ENCODE data around the gene OR6Q1. TPM values are rescaled to one million over a fixed set of nuclear protein-coding genes. Genes with fewer than 3 reads are reported as not detected.
A peak's percentile ranks its signal among the peaks of the same experiment; 100 is the strongest.

Gene OR6Q1
- total and polyA plus RNA-seq, 2 experiments from 2014 or later: not detected

DNA sequence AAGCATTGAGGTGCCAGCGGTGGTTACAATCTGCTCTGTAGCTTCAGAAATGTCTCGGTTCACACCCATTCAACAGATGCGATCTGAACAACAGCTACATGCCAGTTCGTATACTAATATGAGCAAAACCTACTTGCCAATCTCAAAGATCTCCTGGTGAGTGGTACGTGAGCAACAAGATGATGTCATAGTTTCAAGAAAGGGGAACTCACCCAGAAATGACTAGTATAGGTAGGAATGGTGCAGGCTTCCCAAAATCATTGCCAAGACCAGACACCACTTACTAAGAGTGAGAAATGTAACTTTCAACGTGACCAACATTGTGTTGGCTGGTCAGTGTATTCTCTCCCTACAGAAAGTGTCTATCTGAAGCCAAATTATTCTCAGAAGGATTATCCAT is 31.1 kb downstream of the OR6Q1 start:
- H3K9me3 ChIP-seq (ENCODE audit: low read depth): no peaks in the 10 kb centered on the region
- peak overlapping the region; percentile 64; the same call in 1 of the 2 replicates for H2AFZ ChIP-seq
- no peaks in the 10 kb centered on the region for H3K9me2 ChIP-seq (ENCODE audit: insufficient read depth)
- H3K36me3 ChIP-seq (ENCODE audit: low read depth): no peaks in the 10 kb centered on the region
- H4K20me1 ChIP-seq (ENCODE audit: insufficient read depth): no peaks in the 10 kb centered on the region
- no peaks in the 10 kb centered on the region for H3K79me2 ChIP-seq (ENCODE audit: insufficient read depth)
- peak overlapping the region; percentile 36 for H3K4me2 ChIP-seq (ENCODE audit: unreplicated experiment)
- H3K9ac ChIP-seq: peak overlapping the region; percentile 23; the same call in 1 of the 2 replicates
- peaks cover 65% of the 10 kb centered on the region for H3F3A ChIP-seq (ENCODE audit: insufficient read depth)
- H3K4me1 ChIP-seq (ENCODE audit: insufficient read depth): peaks cover 67% of the 10 kb centered on the region
- DNase-seq: peak; percentile 96
- no peak for TF ChIP-seq EZH2 (IDR thresholded peaks at IDR 0.05; ENCODE audit: insufficient read depth, poor library complexity, severe bottlenecking)
- no peak for TF ChIP-seq EZH2phosphoT487 (IDR thresholded peaks at IDR 0.05; ENCODE audit: insufficient read depth, low read depth)
- no peaks in the 10 kb centered on the region for H3K27me3 ChIP-seq (replicated peaks; ENCODE audit: insufficient read depth)
- in situ Hi-C loops (cut with MboI): no loop called here
- no peak overlapping the region for H3K4me3 ChIP-seq
- H3K27ac ChIP-seq: peak overlapping the region; percentile 65
- 5% methylated on average over 6 of the region's 6 CpGs for WGBS, 2 experiments (ENCODE audit: low coverage in 1 of 2, low lambda C conversion rate in 2 of 2, missing lambda C conversion rate in 2 of 2)

DNA sequence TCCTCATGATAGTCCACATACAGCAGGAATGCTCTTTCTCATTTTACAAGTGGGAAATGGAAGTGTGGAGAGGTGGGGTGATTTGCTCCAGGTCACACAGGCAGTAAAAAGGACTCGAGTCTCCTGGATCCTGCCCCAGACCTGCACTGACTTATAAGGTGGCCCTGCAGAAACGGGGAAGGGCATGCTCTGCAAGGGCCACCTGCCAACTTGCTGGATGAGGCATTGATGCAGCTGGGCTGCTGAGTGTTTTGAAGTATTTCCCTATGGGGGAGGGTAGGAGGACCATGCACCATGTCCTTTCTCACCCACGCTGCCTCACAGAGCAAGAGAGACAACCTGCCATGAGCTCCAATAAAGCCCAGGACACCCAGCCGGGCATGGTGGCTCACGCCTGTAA is 36.9 kb downstream of the OR6Q1 start:
- 42 to 45% methylated on average over 5 of the region's 5 CpGs for WGBS, 2 experiments (ENCODE audit: low coverage in 1 of 2, low lambda C conversion rate in 2 of 2, missing lambda C conversion rate in 2 of 2)

DNA sequence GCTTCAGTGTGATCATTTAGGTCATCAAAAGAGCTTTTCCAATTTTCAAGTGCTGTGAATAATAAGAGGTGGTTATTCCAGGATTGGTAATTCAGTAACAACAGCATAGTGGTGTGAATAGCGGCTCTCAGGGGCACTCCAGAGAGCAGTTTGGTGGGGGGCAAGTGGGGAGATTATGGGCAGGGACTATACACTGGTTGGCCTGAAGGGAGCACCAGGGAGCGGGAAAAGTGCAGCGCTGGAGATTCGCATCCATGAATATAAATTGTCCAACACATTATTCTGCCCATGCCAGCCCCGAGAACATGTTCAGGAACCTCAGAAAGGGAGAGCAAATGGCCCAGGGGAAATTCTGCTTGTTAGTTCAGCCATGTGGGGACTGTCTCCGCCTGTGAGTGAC is 37.9 kb downstream of the OR6Q1 start:
- DNase-seq: no peak
- H3F3A ChIP-seq (ENCODE audit: insufficient read depth): peaks cover 5% of the 10 kb centered on the region; the same call in 1 of the 2 replicates
- no peak overlapping the region for H3K27ac ChIP-seq
- no peak overlapping the region for H2AFZ ChIP-seq
- no peaks in the 10 kb centered on the region for H3K9me3 ChIP-seq (ENCODE audit: low read depth)
- no peaks in the 10 kb centered on the region for H3K36me3 ChIP-seq (ENCODE audit: low read depth)
- H4K20me1 ChIP-seq (ENCODE audit: insufficient read depth): no peaks in the 10 kb centered on the region
- in situ Hi-C loops (cut with MboI): no loop called here
- no peak for TF ChIP-seq EZH2 (IDR thresholded peaks at IDR 0.05; ENCODE audit: insufficient read depth, poor library complexity, severe bottlenecking)
- TF ChIP-seq EZH2phosphoT487 (IDR thresholded peaks at IDR 0.05; ENCODE audit: insufficient read depth, low read depth): no peak
- no peaks in the 10 kb centered on the region for H3K27me3 ChIP-seq (replicated peaks; ENCODE audit: insufficient read depth)
- H3K9me2 ChIP-seq (ENCODE audit: insufficient read depth): no peaks in the 10 kb centered on the region
- H3K4me1 ChIP-seq (ENCODE audit: insufficient read depth): 0 out of 2 replicates have a peak, but pooled peaks cover 8% of the 10 kb centered on the region
- H3K79me2 ChIP-seq (ENCODE audit: insufficient read depth): no peaks in the 10 kb centered on the region
- H3K4me2 ChIP-seq (ENCODE audit: unreplicated experiment): no peak overlapping the region
- 55 to 59% methylated on average over 6 of the region's 6 CpGs for WGBS, 2 experiments (ENCODE audit: low coverage in 1 of 2, low lambda C conversion rate in 2 of 2, missing lambda C conversion rate in 2 of 2)
- H3K9ac ChIP-seq: no peak overlapping the region
- H3K4me3 ChIP-seq: no peak overlapping the region

More for the DNA sequence above, 36.9 kb downstream of the OR6Q1 start:
- H3K4me3 ChIP-seq: no peak overlapping the region
- peaks cover 17% of the 10 kb centered on the region for H3K4me1 ChIP-seq (ENCODE audit: insufficient read depth)
- no peaks in the 10 kb centered on the region for H3K27me3 ChIP-seq (replicated peaks; ENCODE audit: insufficient read depth)
- in situ Hi-C loops (cut with MboI): no loop called here
- H3K4me2 ChIP-seq (ENCODE audit: unreplicated experiment): no peak overlapping the region
- no peaks in the 10 kb centered on the region for H4K20me1 ChIP-seq (ENCODE audit: insufficient read depth)
- H3K9ac ChIP-seq: no peak overlapping the region
- H3K9me2 ChIP-seq (ENCODE audit: insufficient read depth): no peaks in the 10 kb centered on the region
- no peak overlapping the region for H3K27ac ChIP-seq
- H3K36me3 ChIP-seq (ENCODE audit: low read depth): no peaks in the 10 kb centered on the region
- no peak overlapping the region for H2AFZ ChIP-seq
- peaks cover 15% of the 10 kb centered on the region for H3F3A ChIP-seq (ENCODE audit: insufficient read depth)
- peak; percentile 23 for DNase-seq
- no peaks in the 10 kb centered on the region for H3K9me3 ChIP-seq (ENCODE audit: low read depth)
- no peak for TF ChIP-seq EZH2phosphoT487 (IDR thresholded peaks at IDR 0.05; ENCODE audit: insufficient read depth, low read depth)
- TF ChIP-seq EZH2 (IDR thresholded peaks at IDR 0.05; ENCODE audit: insufficient read depth, poor library complexity, severe bottlenecking): no peak
- no peaks in the 10 kb centered on the region for H3K79me2 ChIP-seq (ENCODE audit: insufficient read depth)

DNA sequence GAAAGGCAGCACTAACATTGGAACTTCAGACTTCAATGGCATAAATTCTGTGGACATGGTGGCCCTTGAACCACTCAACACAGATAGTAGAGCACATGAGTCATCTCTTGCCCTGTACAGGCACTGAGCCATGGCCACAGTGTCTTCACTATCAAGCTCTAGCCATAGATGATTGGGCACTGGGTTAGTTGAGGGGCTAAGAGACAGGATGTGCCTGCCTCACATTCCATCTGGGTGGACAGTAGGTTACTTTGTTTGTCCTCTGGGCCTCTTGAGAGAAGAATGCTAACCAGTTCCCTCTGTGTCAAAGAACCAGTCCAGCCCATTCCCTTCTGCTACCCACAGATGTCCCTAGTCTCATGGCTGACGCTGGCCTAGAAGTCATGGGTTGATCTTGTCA is 39.8 kb downstream of the OR6Q1 start:
- in situ Hi-C loops (cut with MboI): no loop called here

More for the DNA sequence above, 39.8 kb downstream of the OR6Q1 start:
- Histone ChIP-seq H3K4me1 (ENCODE audit: insufficient read depth) (0 out of 2 replicates have a peak, but pooled peaks cover 2% of the 10 kb centered on the region), H3K27ac (no peak overlapping the region), H4K20me1 (ENCODE audit: insufficient read depth) (no peaks in the 10 kb centered on the region), H3K9me2 (ENCODE audit: insufficient read depth) (no peaks in the 10 kb centered on the region), H3K4me2 (ENCODE audit: unreplicated experiment) (no peak overlapping the region), H3F3A (ENCODE audit: insufficient read depth) (no peaks in the 10 kb centered on the region), H3K9ac (no peak overlapping the region), H3K9me3 (ENCODE audit: low read depth) (peaks cover 3% of the 10 kb centered on the region), H2AFZ (no peak overlapping the region), H3K36me3 (ENCODE audit: low read depth) (no peaks in the 10 kb centered on the region), H3K27me3 (replicated peaks; ENCODE audit: insufficient read depth) (no peaks in the 10 kb centered on the region), H3K4me3 (no peak overlapping the region), H3K79me2 (ENCODE audit: insufficient read depth) (no peaks in the 10 kb centered on the region)
- WGBS, 2 experiments (ENCODE audit: low coverage in 1 of 2, low lambda C conversion rate in 2 of 2, missing lambda C conversion rate in 2 of 2): 47 to 63% methylated on average over 1 of the region's 1 CpG
- no peak for TF ChIP-seq EZH2 (IDR thresholded peaks at IDR 0.05; ENCODE audit: insufficient read depth, poor library complexity, severe bottlenecking)
- no peak for TF ChIP-seq EZH2phosphoT487 (IDR thresholded peaks at IDR 0.05; ENCODE audit: insufficient read depth, low read depth)
- DNase-seq: no peak

Measured in GM23248 (cell line).